Endothelial cell of hepatic sinusoid (primary cell): ENCODE results near the gene ODC1.

Source experiments
- in situ Hi-C: cut with HindIII; loops from 2 replicates; pipeline ENCODE4 v1.10.0; 2017; ENCODE audit warnings: low sequenced_read_pairs

The ODC1 gene

GRCh38 chr2:10437806-10438205 lies 10.3 kb downstream of the ODC1 start:
- in situ Hi-C loops: no loop called here

- in situ Hi-C loops: no loop called here
Observed at GRCh38 chr2:10436583-10437110, 11.5 kb downstream of the ODC1 start.

DNA sequence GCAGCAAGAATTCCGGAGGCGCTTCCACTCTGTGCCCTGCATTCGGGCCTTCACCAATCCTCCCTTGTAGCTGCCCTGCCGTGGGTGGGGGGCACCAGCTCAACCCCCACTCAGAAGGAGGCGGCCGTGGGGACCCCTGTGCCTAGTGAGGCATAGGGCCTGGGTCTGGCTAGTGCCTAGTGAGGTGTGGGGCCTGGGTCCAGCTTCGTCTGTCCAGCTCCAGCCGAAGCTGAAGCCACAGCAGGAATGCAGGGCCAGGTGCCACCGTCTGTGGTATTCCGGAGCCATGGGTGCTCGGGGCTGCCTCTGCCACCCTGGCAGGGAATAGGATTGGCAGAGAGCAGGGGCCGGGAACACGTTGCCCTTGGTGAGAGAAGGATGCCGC lies 12.3 kb downstream of the ODC1 start:
- in situ Hi-C loops: no loop called here

DNA sequence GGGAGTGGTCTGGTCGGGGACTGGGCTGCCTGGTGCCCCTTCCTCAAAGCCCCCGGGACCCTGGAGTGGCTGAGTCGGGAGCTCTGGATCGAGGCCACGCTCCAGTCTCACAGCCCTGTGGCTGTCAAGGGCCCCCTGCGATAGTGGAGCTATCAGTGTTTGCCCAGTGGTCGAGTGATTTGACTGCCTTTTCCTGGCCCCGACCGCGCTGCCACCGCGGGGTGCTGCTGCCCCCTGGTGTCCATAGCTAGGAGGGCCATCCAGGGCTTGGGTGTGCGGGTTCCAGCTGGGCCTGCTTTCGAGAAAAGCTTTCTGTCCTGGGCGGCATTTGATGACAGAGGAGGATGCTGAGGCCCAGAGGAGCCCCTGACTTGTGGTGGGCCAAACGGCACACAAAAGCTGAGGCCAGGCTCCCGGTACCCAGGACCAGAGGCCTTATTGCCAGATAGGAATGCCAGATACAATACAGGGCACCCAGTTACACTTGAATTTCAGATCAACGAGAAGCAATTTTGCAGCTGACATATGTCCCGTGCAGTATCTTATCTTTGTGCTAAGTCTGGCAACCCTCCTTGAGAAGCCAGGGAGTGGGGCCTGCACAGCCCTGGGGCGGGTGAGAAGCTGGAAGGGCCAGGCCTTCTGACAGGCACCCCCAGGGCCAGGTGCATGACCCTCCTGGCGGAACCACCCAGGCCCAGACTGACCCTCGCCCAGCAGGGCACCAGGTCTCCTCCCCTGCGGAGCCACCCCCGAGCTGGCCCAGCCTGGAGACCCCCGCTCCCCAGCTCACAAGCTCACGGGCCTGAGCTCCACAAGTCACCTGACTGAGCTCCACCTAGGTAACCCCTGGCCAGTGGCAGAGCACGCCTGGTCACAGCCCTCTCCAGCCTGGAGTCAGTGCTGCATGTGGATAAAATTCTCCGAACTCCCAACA lies 13.0 kb downstream of the ODC1 start:
- in situ Hi-C loops: no loop called here

DNA sequence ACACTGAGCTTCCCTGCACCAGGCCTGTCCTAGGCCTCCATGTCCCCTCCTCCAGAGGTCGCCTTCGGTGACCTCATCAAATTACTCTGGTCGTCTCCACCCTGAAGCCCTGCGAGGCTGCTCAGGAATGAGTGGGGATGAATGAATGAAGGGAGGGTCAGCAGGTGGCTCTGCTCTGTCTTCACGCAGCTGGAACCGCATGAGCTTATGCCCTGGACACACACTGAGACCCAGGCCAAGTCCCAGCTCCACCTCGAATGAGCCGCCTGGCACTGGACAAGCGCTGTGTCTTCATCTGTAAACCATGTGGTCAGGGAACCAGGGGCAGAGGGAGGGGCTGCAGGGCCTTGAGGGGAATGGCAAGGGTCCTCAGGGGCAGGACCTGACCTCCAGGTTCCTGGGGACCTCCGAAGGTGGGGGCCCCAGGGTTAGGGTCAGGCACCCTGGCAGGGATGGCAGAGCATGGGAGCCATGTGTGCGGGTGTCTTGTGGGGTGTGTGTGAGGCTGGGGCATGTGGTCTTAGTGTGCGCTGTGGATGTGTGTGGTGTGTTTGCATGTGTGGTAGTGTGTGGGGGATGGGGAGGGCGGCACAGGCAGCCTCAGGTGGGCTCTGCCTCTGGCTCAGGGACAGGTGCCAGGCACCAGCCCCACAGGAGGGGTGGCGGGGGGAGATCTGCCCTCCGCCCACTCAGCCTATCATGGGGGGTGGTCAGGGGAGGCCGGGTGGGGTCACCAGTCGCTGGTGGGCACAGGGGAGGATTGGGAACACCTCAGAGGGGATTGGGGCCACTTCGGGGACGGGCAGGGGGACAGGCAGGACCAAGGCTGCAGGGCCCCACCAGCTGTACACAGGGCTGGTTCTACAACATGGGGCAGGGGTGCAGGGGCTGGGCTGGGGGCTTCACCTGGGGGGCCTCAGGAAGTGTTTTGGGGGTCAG lies 13.9 kb downstream of the ODC1 start:
- in situ Hi-C loops: no loop called here

DNA sequence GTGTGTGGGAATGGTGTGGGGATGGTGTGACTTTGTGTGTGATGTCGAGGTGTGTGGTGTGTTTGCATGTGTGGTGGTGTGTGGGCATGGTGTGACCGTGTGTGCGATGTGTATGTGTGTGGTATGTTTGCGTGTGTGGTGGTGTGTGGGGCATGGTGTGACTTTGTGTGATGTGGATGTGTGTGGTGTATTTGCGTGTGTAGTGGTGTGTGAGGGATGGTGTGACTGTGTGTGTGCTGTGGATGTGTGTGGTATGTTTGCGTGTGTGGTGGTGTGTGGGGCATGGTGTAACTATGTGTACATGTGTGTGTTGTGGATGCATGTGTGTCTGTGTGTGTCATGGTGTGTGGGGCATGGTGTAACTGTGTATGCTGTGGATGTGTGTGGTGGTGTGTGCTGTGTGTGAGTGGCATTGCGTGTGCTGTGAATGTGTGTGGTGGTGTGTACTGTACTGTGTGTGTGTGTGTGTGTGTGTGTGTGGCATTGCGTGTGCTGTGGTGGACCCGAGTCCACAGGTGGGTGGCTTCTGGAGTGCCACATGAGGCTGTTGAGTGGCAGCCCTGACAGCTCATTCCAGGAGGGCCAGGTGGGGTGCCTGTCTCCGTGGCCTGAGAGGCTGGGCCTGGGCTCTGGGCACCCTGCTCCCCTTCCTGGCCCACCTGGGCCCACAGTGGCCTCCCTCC lies 14.7 kb downstream of the ODC1 start:
- in situ Hi-C loops: no loop called here

- in situ Hi-C loops: no loop called here
Observed at GRCh38 chr2:10432311-10433181, 15.6 kb downstream of the ODC1 start.

GRCh38 chr2:10431797-10432196 lies 16.3 kb downstream of the ODC1 start:
- in situ Hi-C loops: no loop called here

- in situ Hi-C loops: no loop called here
Observed at GRCh38 chr2:10430886-10431622, 17.1 kb downstream of the ODC1 start.

DNA sequence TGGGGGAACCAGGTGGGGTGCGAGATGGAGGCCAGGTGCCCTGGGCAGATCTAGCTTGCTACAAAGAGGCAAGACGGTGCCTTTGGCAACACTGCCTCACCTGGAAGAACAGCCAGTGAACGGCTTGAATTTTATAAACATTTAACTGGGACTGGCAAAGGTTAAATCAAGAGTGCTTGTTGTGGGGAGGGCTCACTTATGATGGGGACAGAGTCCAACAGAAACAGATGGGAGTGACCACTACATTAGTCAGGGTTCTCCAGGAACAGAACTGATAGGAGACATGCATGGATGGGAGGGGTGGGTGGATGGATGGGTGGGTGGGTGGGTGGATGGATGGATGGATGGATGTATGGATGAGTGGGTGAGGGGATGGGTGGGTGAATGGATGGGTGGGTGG lies 19.2 kb downstream of the ODC1 start:
- in situ Hi-C loops: no loop called here

GRCh38 chr2:10428355-10428754 lies 19.8 kb downstream of the ODC1 start:
- in situ Hi-C loops: no loop called here

DNA sequence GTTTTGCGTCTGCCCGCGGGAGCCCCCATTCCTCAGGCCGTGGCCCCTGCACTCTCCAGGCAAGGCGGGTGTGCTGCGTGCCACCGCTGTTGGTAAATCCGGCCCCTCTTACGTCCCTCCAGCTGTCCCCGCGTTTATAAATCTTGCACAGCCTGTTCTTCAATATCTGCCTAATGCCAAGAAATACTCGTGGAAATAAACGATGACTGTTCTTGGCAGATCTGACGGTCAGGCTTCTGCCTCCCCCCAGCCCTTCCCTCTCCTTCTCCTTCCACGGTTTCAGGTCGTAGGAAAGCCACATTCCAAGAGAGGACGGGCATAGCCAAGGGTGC lies 20.5 kb downstream of the ODC1 start:
- in situ Hi-C loops: no loop called here

GRCh38 chr2:10426726-10427617 lies 21.2 kb downstream of the ODC1 start:
- in situ Hi-C loops: no loop called here

DNA sequence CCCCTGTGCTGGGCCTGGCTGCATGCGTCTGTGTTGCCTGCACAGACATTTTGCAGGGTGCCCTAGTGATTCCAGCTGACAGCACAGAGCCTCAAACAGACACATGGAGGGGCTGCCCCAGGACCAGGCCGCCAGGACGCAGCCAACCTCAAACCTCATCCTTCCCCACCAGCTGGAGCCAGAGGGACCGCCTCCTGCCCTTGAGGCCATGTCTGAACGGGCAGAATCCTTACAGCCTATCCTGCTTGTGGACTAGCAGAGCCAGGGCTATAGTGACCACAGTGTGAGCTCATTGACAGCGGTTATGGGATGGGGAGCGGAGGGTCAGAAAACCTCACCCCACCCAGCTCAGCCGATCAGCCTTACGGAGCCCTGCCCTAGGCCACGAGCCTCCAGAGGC lies 22.4 kb downstream of the ODC1 start:
- in situ Hi-C loops: no loop called here

- in situ Hi-C loops: no loop called here
Observed at GRCh38 chr2:10424916-10425505, 23.1 kb downstream of the ODC1 start.

DNA sequence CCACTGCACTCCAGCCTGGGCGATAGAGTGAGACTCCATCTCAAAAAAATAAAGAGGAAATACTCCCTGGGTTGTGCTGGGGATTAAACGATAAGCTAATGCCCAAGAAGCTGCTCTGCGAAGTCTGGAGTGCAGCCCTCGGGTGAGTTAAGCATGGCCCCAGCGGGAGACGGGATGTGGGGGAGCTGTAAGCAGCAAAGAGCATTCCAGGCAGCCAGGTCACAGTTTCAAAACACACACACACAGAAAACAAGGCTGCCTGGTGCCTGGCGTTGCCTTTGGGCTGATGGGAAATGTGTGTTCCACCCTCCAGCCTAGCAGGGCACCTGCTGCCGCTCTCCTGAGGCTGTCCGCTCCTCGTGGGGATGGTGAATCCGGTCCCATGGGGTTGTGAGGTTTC lies 24.1 kb downstream of the ODC1 start:
- in situ Hi-C loops: no loop called here

DNA sequence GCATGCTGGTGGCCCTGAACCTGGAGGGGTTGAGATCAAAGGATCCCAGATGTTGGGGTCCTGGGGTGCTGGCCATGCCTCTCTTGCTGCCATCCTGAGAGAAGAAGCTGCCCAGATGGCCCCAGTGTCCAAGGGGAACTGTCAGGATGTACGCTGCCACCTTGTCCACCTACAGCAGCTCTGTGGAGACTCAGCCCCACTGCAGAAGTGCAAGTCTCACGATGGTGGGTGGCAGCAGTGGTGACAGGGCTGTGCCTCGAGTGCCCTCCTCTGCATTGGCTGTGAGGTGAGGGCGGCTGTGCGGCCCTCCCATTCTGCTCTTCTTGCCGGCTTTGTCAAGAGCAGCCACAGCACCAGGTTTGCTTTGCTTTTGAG lies 24.7 kb downstream of the ODC1 start:
- in situ Hi-C loops: no loop called here

DNA sequence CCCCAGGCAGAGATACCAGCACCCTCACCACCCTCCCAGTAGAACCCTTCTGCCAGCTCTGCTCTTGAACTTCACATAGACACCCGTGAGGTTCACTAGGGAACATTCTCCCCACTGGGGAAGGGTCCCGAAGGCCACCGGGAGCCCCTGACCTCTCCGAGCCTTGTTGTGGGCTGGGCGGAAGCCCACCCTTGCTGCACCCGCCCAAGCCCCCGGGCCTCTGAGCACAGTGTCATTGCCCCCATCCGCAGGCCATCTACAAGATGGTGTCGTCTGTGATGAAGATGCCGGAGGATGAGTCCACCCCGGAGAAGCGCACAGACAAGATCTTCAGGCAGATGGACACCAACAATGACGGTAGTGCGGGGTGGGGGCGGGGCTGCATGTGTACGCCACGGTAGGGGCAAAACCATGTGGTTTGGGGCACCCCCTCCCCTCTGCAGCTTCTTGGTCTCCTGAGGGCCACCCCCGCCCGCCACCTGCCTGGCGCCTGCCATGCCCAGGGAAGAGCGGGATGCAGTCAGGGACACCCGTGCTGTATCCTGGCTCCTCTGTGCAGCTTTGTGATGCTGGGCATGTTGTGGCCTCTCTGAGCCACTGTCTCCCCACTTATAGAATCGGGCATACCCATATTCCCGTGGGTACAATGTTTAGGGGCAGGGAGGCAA lies 25.3 kb downstream of the ODC1 start:
- in situ Hi-C loops: no loop called here
